HCT116 (cell line): ENCODE measurements around the gene VDAC1.

ENCODE experiments used
- CBX3 ChIP-seq: IDR thresholded peaks from 2 replicates; pipeline ENCODE4 v1.6.1; 2012; ENCODE audit warnings: low read depth
- CTCF ChIP-seq, 3 experiments: fragments of 200-600 bp in 1 of 3; sonication (generic) in 1 of 3; IDR thresholded peaks in 2 of 3; conservative IDR thresholded peaks in 1 of 3; 2 replicates each; pipeline ENCODE4 v1.5.1; 2012 to 2017; ENCODE audit warnings: low read depth in 2 of 3, low read length in 2 of 3, antibody characterized with exemption in 1 of 3, borderline replicate concordance in 1 of 3, control low read depth in 1 of 3, mild to moderate bottlenecking in 1 of 3, mixed read lengths in 1 of 3, mixed run types in 1 of 3, moderate library complexity in 1 of 3; ENCODE audit not compliant: insufficient read depth in 1 of 3
- ELF1 ChIP-seq: IDR thresholded peaks from 2 replicates; pipeline ENCODE4 v1.6.1; 2012; ENCODE audit warnings: low read depth, borderline replicate concordance
- POLR2A ChIP-seq: IDR thresholded peaks from 2 replicates; pipeline ENCODE4 v1.7.0; 2011; ENCODE audit warnings: borderline replicate concordance; ENCODE audit not compliant: insufficient read depth, insufficient read length; ENCODE audit errors: extremely low read depth
- RAD21 ChIP-seq: IDR thresholded peaks from 2 replicates; pipeline ENCODE4 v1.6.1; 2012; ENCODE audit warnings: low read depth, mild to moderate bottlenecking
- REST ChIP-seq: IDR thresholded peaks from 2 replicates; pipeline ENCODE4 v1.6.1; 2012; ENCODE audit warnings: low read depth
- ZBTB33 ChIP-seq: IDR thresholded peaks from 2 replicates; pipeline ENCODE4 v1.6.1; 2011; ENCODE audit warnings: mild to moderate bottlenecking, low read length, moderate library complexity; ENCODE audit not compliant: insufficient replicate concordance; ENCODE audit errors: extremely low read depth
- ZNF274 ChIP-seq: fragments of 200-500 bp; sonication (Bioruptor generic); IDR thresholded peaks from 2 replicates; pipeline ENCODE4 v1.6.1; 2014; ENCODE audit warnings: mild to moderate bottlenecking, low read depth, low read length, inconsistent platforms

- TF ChIP-seq CTCF (IDR thresholded peaks at IDR 0.05 in 2 of 3, conservative IDR thresholded peaks at IDR 0.05 in 1 of 3; ENCODE audit: borderline replicate concordance in 1 of 3, insufficient read depth in 1 of 3, low read depth in 2 of 3, low read length in 2 of 3) (peak in 2 of 3 experiments; percentile 78 to 81; a peak in 4 of 6 replicates), CBX3 (no peak), REST (no peak), POLR2A (no peak), ELF1 (no peak), ZBTB33 (no peak), ZNF274 (no peak), RAD21 (no peak)
Observed at GRCh38 chr5:133996683-133997252, 8.0 kb downstream of the VDAC1 start.
